Stimulated activated CD4-positive, alpha-beta T cell treated with anti-CD3 and anti-CD28 coated beads, Interleukin-1b, Interleukin-23, amount 100 ng/mL, for 1 hour (primary cell): ENCODE results near the gene CACNA2D2.

Source experiments
- DNase-seq, 2 donors: peaks; one replicate each; pipeline ENCODE4 v3.0.0-alpha.2; 2020; ENCODE audit warnings: low read depth in 2 of 2

Gene CACNA2D2

DNA sequence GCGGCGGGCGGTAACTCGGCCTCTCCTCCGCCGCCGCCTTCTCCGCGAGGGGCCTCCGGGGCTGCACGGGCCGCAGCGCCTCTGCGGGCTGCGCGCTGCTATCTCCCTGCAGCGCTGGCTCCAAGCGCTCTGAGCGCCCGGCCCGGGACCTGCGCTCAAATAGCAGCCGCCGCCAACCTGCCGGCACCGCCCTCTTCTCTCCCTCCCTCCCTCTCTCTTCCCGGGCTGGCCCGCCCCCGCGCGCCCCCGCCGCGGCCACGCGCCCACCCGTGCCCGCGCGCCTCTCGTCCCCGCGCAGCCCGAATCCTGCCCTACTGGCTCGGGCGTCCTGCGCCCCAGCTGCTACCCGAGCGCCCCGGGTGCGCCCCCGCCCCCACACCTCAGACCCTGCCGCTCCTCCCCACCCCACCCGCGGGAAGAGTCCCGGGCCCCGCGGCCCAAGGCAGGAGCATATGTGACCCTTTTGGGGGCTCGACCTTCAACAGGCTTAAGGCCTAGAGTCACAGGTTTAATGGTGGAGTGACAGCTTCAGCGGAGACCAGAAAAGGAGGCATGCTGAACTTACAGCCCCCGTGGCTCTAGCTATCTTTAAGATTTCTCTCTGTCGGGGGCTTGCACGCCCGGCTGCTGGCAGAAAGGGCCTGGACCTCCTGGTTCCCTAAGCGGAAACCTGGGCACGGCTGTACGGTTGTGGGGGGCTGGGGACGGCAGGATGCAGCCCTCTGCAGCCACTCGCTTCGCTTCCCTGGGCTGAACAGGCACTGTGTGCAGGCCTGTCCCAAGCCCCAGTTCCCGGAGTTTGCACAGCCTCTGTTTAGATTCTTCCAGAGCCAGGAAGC is at the start of gene CACNA2D2:
TSS of gene CACNA2D2 (minus strand) at position 131 of the 839 bp plus-strand sequence. CDS start 211 bp downstream, outside the sequence.
- peak in 1 of 2 donors; percentile 31 for DNase-seq

DNA sequence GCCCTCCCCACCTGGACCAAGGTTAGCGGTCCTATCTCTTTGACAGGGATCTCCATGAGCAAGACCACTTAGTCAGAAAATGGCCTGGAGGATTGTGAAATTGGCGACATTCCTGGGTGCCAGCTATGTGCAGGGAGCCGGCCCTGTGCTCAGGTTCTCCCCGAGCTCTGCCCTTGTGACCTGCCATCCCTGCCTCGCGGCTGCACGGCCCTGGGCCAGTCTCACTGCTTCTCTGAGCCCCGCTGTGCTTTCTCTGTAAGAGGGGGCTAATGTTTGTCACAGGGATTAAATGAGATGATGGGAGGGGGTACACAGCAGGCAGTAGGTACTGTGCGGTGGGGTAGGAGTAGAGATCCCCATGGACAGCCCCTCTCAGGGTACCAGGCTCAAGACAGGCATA is 49.2 kb upstream of the CACNA2D2 start:
- no peak for DNase-seq

- DNase-seq: no peak
These were observed 48.4 kb upstream of the CACNA2D2 start for GRCh38 chr3:50551681-50552435.

GRCh38 chr3:50551054-50551659 is 47.7 kb upstream of the CACNA2D2 start:
- no peak for DNase-seq

- DNase-seq: peak; percentile 26 to 49
These were observed 46.8 kb upstream of the CACNA2D2 start for GRCh38 chr3:50550079-50550736.

- DNase-seq: no peak
These were observed 45.8 kb upstream of the CACNA2D2 start for GRCh38 chr3:50549226-50549625.

GRCh38 chr3:50545781-50546180 is 42.3 kb upstream of the CACNA2D2 start:
- no peak for DNase-seq

DNA sequence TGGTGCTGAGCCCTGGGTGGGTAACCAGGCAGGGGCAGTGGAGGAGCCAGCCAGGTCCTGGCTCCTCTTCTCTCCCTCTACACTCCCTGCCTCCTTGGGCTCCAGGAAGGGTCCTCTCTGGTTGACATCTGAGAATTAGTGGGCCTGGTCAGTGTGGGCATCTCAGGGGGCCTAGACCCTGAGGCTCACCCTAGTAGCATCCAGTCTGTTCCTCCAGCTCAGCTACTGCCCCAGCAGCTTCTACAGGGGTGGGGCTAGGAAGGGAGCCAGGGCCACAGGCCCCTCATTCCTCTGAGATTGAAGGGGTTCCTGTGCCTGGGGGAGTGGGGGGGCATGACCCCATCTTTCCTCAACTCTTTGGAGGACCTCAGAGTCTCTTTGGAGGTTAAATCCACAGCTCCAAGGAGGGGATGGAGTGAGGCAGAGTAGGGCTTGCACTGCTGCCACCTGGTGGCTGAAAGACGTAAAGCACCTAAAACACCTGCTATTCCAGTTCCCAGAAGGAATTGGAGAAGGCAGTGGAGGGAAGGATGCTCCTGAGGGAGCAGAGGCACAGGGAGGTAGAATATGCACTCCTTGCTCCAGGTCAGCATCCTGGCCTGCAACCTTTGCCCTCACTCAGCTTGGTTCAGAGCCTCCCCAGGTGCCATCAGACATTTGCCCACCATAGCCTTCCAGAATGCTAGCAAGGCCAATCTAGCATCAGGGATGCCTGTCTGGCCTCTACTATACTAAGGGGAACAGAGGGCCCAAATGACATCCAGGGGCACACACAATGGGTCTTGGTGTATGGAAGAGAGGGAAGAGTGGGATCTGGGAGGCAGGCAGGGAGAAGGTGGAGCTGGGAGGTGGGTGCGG is 39.0 kb upstream of the CACNA2D2 start:
- DNase-seq: peak in 1 of 2 donors; percentile 34

DNA sequence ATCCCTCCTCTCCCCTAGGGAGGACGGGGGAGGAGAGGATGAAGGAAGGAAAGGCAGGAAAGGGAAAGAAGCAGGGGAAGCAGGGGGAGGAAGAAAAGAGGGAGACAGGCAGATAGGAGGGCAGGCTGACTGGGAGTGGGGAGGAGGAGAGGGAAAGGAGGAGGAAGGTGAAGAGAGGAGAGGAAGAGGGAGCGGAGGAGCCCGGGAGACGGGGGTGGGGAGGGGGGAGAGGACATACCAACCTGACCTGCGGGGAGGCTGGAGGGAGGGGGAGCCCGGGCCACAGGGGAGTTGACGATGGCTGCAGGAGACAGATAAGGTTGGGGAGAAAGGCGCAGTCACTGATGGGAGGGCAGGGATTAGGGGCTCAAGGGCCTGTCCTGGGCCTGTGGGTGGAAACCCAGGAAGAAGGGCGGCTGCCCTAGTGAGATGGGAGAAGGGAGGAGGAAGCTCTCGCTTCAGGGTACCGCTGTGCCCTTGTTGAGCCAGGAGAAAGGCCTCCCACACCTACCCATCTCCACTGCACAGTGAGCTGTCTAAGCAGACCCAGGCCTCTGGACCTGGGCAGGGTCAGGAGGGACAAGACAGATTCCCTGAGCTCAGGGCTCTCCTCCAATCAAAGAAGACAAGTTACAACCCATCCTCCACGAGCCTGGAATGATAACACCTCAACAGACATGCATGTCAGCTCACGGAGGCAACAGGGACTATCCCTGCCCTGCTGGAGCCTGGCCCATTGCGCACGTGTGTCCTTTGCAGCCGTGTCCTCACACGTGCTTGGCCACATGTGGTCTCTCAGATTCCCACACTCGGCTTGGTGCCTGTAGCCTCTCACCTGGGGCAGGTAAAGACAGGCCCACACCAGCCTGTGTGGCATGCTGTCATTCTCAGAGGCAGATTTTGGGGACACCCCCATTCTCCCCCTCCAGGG is 36.2 kb upstream of the CACNA2D2 start:
- no peak for DNase-seq

- DNase-seq: no peak
These were observed 34.1 kb upstream of the CACNA2D2 start for GRCh38 chr3:50537421-50538129.

GRCh38 chr3:50536471-50537180 is 33.2 kb upstream of the CACNA2D2 start:
- no peak for DNase-seq

DNA sequence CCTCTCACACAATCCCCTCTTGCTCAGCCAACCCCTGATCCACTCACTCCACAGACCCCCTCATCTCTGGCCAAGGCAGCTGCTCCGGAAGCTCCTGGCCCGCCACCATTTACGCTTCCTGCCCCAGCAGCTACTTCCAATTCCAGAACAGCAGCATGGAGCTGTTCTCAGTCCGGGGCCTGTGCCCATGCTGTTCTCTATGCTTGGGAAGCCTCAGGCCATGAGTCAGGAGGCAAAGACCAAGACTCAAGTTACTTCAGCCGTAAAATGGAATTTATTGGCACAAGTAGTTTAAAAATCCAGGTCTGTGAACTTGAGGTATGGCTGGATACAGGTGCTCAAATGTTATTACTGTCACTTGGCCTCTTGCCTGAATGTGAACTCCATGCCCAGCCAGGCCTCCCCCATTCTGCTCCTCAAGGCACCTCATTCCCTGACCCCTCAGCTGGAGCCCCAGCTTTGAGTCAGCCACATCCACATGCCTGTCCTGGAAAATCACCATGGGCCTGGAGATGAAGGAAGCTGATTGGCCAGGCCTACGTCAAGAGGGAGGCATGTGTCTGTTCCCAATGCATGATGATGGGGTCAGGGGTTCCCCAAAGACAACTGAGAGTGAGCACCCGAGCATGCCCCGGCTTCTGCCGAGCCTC is 31.4 kb upstream of the CACNA2D2 start:
- no peak for DNase-seq

- DNase-seq: no peak
These were observed 30.5 kb upstream of the CACNA2D2 start for GRCh38 chr3:50533807-50534461.

DNA sequence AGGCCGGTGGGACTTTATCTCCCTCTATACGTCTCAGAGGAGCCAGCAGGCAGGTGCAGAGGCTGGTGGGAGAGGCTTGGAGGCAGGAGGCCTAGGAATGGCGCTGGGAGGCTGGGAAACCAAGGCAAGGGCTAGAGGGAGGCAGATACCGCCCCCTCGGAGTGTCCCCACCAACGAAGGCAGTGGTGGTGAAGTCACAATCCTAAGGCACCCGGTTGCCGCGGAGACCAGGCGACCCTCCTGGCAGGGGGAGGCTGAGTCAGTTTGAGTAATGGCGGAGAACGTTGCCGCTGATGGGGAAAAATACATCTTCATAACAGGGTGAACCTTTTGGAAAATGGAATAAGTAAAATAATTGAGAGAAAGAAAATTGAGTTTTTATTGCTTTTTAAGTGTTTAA is 29.9 kb upstream of the CACNA2D2 start:
- DNase-seq: no peak

GRCh38 chr3:50532062-50532705 is 28.8 kb upstream of the CACNA2D2 start:
- no peak for DNase-seq

DNA sequence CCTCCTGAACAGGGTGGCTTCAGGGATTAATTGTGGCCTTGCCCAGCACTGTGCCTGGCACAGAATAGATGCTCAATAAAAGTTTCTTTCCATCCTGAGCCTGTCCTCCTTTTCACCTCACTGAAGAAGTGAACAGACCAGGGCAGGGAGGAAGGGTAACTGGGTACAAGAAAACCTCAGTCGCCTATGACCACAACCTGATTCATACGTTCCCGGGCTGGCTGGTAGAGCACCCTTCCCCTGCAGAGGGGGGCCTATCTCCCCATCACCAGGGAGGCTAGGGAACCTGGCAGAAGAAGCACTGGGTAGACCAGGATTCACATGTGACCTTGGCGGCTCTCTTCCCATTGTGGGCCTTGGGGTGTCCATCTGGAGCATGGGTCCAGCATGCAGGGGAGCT is 27.8 kb upstream of the CACNA2D2 start:
- DNase-seq: no peak
